NCI-H748 treated with DMSO at 0.1 percent for 48 hours (cell line): ENCODE measurements around the gene PRKG1.

Source experiments
- DNase-seq: peaks from one replicate; lab custom pipeline; 2025; lab: John Stamatoyannopoulos, UW

PRKG1 gene

DNA sequence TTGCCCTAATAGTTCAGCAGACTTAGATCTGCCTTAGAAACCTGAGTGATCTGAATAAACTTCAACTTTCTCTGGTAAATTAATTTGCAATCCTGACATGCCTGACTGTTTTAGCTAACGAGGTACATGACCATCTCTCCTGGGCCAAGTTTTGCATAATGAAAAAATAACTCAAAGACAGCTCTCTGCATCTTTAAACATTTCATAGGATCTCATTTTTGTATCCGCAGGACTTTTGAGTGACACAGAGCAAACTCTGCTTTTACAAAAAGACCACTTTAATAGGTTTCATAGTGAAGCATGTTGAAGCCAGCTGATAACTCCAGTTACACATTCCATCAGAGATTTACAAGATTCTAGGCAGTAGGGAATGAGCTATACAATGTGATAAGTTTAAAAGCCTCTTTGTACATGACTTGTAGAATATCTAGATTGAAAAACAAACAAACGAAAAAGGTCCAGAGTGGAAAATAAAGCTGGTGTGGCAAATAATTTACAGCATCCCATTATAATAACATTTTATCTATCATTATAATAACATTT is 2.1 kb downstream of the PRKG1 start:
- no peak for DNase-seq

DNA sequence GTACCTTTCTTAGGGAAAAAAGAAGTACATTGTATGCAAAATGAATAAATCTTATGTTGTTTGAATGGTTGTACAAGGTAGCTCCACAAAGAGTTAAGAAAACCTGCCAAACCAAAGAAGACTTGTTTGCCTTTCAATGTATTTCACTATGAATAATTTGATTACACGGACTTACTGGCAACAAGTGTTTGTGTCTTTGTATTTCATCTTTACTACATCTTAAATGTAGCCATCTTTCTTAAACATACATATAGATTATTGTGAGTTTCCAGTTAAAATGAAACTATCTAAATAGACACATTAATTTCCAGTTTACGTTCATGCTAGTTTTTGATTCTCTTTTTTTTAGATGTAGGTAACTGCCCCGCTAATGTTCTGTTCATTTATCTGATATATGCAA is 2.8 kb downstream of the PRKG1 start:
- DNase-seq: no peak

DNA sequence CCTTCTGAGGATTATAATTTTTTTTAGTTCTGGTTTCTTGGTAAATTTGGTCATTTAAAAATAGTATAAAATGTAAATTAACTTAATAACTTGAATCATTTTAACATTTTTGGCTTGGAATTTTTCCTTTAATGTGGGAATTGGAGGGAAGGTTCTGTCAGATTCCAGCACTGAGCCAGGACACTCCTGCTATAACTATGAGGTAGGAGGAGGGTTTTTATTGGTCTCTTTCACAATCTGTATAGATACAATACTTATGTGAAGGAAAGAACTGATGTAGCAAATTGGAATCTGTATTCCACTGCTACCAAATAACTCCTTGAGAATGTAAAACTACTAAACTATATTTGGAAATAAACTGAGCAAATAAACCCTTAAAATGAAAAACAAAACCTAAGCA is 3.2 kb downstream of the PRKG1 start:
- DNase-seq: no peak

DNA sequence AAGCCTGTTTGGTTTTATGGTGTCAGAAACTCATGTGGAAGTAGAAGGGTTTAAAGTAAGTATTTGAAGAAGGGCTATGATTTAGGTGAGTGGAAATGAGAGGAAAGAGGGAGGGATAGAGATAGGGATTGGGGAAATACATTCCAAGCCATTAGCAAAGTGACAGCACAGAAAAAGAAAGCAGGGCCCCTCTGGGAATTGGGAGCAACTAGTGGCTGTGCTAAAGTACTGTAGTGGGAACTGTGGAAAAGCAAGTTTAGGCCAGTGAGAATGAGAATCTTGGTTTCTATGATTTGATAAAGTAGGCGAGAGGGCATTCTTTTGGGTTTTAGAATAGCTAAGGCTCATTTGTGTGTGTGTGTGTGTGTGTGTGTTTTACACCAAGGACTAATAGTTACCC is 5.0 kb downstream of the PRKG1 start:
- DNase-seq: no peak

DNA sequence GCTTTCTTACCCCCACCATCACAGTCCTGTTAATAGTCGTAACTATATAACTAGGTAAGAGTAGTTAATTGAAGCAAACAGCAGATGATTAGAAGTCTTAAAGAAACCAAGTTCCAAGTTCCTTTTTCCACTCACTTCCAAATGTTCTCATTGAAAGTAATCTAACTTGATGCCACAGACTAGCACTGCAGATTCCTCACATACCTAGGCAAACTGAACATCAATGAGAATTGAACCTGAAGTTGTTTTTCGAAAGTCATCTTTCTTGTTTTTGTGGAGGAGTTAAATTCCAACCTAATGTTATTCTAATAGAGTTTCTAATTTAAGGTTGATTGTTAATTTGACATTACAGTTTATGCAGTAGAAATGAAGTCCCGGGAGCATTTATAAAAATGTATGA is 5.5 kb downstream of the PRKG1 start:
- DNase-seq: no peak

DNA sequence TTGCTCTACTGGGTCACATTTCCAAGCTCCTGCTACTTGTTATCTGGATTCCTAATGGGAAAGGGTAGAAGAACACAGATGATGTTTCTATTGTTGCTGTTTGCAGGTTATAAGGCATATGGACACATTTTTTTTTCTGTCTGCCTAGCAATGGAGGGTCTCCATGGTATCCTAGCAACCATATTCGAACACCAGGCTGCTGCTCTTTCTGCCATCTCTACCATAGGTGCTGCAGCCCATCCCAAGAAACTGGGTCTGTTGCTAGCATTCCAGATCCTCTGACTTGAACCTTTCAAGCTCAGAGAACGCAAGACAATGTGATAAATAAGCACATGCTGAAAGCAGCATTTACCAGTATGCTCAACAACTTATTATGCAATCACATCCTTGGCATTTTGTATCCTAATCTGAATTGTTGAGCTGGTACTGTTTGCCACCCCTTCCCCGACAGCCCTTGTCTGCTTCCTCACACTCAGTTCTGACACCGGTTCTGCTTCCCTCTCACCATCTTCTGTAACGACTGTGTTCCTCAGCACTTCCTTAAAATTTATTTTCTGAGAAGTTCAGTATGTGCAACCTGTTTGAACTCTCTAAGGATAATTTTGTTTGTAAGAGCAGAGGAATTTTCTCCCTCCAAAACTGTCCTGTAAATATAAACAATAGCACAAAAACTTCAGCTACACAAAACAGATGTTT is 6.2 kb downstream of the PRKG1 start:
- no peak for DNase-seq

DNA sequence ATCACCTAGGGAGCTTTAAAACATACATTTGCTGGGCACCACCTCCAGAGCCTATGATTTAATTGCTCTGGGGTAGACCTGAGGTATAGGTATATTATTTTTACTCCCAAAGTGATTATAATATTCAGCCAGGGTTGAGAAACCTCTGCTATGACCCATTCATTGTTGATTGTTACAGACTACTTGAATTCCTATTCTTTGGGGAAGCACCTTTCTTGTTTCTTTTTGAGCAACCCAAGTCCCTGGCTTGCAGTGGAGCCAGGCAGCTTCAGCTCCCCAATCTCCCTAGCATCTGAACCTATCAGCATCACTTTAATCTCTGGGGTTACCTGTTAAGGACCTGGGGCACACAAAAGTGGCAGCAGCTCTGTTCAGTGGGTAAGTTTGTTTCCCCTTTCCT is 8.6 kb downstream of the PRKG1 start:
- DNase-seq: no peak

DNA sequence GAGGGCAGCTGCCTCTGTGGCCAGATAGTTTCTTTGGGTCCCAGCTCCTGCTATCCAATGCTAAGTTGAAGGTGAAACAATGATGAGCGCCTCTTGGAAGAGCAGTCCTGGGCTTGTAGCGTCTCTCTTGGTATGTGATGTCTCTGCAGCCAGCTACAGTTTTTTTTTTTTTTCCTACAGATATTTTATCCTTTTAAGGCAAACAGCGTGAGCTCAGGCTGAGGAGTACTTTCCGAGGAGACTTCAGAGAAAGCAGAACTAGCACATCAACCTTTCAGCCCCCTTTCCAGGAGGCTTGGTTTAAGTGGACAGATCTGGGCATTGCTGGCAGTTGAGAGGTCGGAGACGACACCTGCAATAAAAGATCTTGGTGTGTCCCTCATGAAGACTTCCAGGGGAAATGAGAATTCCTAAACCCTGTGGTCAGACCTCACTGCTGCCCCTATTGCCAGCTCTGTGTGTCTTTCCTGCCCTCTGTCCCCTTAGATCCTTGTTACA is 9.1 kb downstream of the PRKG1 start:
- no peak for DNase-seq

DNA sequence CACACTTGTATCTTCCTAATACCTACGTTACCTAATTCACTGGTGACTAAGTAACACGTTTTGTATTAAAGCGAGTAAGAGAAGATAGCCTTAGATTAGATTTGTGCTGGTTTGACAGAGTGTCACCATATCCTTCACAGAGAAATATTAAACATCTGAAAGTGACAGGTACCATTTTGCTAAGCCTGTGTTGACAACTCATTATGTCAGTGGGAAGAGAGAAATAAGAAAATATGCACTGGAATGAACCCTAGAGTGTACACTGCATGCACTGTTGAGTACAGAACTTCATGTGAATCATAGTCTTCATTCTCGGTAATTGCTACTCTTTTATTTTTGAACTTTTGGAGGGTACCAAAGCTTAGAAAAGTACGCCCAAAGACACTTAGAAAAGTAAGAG is 10.9 kb downstream of the PRKG1 start:
- no peak for DNase-seq

DNA sequence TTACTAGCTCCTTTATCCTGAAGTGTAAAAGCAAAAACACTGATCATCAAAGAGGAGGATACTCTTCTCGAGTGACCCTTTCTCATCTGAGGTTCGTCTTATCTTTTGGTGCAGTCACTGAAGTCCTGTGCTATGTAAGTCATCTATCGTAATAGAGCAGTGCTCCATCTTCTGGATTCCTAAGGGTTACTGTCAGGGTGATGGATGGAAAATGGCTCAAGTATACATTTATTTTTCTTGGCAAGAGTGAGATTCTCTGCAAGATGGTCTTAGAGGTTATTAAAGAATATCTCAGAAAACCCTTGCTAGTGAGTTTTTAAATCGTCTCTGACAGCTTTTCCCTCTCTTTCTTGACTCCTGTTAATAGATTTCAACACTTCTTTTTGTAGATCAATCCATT is 12.4 kb downstream of the PRKG1 start:
- no peak for DNase-seq

DNA sequence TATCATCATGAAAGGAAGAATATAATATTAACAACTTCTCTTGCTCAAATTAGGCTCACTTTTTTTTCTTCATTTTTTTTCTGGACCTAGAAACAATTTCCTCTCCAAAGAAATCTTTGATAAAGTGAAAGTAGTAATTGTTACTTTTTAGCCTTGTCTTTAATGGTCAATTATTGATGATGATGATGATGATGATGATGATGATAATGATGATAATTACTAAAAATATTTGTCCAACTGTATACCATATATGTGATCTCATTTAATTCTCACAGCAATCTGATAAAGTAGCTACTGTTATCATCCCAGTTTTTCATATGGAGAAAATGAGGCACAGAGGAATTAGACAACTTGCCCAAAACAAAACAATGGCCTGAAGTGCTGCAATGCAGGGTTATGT is 12.8 kb downstream of the PRKG1 start:
- DNase-seq: no peak

DNA sequence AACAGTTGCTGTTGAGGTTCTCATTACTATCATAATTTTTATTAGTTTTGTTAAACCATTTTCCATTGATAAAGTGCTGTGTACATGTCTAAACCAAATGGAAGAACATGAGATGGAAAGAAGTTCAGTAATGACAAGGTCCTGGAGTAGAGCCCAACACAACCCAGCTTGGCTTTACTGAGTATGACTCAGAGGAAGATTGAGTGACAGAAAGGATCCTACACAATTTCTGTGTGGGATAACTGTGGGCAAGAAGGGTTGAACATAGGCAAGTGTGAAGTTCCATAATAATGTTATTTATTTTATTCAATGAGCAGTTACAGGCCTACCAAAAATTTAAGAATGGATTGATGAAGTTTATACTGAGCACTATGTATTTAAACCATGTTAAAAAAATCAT is 15.9 kb downstream of the PRKG1 start:
- DNase-seq: no peak

DNA sequence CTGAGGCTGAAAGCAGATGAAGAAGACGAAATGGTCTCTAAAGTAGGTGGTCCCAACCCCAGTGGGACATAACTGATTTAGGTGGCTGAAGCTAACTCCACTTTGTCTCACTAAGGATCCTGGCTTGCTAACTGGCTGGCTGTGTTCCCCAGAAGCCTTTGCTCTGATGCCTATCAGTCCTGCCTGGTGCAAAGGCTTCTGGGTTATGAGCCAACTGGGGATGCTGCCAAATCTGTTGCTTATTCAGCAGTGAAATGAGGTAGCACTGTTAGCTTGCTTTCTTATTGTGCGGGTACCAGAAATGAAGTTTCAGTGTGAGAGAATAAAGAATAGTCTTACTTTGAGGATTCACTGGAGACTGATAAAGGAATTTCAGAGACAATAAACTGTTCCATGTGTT is 18.1 kb downstream of the PRKG1 start:
- no peak for DNase-seq

DNA sequence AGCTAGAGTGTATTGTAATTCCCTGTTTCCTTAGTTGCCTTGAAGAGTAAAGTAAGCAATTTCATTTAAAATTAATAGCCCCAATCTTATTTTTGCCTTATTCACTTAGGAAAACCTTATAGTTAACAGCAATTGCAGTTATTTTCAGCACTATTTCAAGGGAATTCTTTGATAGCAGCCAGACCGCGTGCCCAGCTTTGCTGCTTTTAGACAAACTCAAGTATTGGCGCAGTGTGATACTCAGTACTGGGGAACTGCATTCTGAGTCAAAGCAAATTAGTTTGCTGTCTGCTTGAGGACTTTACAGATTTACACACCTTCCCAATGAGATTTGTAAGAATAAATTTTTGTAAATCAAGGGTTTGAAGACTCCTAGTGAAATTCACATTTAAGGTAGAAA is 21.2 kb downstream of the PRKG1 start:
- no peak for DNase-seq

DNA sequence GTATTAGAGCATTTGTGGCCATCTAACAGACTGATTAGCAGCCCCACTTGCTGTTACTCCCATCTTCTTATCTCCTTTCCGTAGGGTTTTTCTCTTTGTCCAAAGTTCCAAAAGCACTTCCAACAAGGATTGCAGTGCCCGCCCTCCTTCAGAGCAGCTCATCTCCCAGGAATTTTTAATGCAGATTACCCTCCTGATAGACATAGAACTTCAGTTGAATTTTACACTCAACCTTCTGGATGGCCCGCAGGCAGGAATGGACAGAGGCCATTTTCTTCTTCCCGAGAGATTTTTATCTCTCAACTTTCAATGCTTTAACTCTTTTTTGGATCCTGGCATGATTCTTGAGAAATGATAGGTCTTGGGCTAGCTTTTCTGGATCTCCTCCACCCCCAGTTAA is 23.3 kb downstream of the PRKG1 start:
- no peak for DNase-seq

DNA sequence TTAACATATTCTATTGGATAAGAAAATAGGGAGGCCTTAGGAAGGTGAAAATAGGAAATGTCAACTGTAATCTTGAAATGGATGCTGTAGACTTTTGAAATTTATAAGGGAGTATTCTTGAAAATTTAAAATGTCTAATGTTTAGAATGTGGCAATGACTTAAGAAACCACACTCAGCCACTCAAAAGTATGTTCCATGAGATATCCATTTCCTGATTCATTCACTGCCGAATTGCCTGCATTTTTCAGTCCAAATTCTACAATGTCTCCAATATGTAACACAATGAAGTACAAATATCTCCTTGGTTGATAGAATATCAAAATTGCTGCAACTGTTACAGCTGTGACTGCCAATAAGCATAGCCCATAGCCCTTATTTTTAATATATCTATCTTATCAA is 25.9 kb downstream of the PRKG1 start:
- DNase-seq: no peak

DNA sequence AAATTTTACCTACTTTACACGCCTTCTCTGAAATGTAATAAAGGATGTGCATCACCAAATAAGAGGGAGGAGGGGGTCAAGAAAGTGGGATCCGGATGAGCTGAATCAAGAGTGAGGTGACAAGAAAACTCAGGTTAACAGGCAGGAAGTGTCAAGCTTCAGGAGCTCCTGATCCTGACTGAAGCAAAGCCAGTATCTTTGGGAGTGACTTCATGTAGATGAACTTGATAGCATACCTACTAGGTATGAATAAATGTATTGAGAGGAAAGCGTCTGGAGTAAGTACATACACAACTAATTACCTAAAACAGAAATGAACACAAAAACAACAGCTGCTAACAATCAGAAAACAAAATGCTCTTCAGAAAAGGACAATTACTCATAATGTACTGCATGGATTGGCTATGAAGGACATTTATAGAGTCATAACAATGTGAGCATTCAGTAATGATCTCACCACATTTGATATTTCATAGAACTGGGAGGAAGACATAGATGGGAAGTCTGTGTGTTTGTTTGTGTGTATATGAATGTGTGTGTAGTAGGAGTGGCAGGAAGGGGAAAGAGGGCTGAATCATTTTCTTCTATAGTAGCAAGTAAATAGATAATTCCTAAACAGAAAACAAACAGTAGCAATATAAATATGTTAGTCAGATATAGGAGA is 29.4 kb downstream of the PRKG1 start:
- no peak for DNase-seq

DNA sequence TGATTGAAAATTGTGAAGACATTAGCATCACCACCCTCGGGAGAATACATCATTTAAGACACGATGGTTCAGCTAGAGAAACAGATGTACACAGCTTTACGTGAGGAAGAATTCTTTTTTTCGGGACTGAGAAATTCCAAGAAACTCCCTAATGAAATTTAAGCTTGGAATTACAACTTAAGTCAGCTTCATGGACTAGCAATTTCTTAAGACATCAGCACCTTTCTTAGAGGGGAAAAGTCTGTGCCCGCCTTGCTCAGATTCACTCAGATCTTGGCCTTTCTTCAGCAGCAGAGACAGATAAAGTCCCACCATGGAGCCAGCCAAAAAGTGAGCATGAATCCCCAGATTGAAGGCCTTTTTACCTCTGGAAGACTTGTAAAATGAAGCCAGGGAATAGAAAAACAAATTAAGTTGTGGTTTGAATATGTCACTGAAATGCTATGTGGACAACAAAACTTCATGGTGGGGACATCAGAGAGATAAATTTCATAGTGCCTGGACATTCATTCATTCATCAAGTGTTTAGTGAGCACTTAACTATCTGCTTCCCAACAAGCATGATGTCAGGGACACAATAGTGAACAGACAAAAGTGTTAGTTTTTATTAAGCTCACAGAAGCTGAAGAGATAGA is 32.1 kb downstream of the PRKG1 start:
- no peak for DNase-seq

DNA sequence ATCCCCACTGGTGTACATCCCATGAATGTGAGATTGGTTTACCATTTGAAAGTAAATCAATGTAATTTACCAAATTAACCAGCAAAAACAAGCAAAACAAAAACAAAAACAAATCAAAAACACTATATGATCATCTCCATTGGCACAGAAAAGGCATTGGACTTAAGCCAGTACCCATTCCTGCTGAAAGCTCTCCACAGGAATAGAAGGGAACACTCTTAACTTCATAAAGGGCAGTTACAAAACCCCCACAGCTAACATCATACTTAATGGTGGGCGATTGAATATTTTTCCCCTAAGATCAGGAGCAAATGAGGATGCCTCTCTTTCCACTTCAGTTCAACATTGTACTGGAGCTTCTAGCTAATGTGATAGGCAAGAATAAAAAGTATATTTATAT is 34.1 kb downstream of the PRKG1 start:
- no peak for DNase-seq

DNA sequence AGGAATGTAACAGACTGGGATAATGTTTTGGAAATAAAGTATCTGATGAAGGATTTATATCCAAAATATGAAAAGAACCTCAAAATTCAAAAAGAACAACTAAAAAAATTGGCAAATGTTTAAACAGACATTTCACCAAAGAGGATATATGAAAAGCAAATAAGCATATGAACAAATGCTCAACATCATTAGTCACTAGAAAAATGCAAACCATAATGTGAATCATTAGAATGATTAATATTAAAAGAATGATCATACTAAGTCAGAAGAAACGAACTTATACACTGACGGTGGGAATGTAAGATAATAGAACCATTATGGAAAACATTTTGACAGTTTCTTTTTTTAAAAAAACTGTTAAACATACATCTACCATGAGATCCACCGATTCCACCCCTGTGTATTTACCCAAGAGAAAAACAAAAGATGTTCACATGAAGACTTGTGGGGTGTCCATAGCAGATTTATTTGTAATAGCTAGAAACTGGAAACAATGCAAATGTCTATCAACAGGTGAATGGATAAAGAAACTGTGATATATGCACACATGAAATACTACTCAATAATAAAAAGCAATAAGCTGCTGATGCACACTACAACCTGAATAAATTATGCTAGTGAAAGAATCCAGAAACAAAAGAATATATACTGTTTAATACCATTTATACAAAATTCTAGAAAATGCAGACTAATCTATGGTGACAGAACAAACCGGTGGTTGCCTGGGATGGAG is 35.7 kb downstream of the PRKG1 start:
- DNase-seq: no peak

DNA sequence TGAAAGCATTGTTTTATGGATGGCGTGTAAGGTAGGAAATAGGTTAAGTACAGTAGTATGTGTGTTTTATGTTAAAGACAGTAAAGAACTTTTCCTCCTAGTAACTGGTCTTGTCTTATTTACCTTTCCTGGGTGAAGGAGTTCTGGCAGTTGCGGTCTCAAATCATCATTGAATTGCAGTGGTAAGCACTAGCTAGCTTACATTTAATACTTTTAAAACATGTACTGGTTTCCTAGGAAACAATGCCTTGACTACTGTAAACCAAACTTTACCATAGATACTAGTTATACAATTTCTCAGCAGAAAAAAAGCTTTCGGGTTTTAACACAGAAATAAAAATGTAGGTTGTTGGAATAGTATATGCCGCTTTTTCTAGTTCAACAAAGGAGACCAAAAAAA is 37.7 kb downstream of the PRKG1 start:
- no peak for DNase-seq

DNA sequence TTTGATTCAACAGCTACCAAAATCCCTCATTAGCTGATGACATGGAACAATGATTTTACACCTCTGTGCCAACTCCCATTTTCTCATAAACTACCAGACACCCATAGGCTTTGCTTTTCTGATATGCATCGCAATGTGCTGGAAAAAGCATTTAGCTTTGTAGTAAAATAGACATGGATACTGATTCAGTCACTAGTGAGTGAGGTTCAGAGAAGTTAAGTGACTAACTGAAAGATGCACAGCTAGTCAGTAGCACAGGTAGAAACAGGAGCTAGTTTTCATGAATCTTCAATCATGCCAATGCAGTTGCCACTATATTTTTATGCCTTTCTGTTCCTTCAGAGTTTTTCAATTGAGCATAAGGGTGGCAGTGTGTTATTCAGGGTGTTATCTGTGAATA is 38.7 kb downstream of the PRKG1 start:
- DNase-seq: no peak
